GM12872 (cell line): ENCODE data around the gene EIF4EBP2.

Experiments
- TF ChIP-seq, protein P1 (sequence below): IDR thresholded peaks from 3 replicates; pipeline ENCODE4 v1.5.1; 2011; ENCODE audit warnings: low read depth, mild to moderate bottlenecking, low read length, moderate library complexity; ENCODE audit not compliant: insufficient read depth

Gene EIF4EBP2

DNA sequence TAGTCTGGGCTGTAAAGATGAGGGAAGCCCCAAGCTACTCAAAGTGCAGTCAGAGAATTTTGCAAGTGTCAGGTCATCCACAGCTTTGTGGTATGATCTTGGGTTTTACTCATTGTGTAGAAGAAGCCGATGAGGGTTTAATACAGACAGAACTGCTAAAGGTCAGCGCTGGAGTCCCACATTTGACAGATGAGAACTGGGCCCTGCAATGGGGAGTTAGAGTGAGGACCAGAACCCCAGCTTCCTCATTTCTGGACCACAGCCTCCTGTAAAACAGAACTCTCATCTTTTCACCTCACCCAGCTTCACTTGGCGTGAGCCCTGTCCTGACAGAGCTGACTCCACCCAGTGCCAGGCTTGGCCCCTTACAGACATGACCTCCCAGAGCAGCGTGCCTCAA is 41.6 kb upstream of the EIF4EBP2 start:
- TF ChIP-seq, protein P1, sequence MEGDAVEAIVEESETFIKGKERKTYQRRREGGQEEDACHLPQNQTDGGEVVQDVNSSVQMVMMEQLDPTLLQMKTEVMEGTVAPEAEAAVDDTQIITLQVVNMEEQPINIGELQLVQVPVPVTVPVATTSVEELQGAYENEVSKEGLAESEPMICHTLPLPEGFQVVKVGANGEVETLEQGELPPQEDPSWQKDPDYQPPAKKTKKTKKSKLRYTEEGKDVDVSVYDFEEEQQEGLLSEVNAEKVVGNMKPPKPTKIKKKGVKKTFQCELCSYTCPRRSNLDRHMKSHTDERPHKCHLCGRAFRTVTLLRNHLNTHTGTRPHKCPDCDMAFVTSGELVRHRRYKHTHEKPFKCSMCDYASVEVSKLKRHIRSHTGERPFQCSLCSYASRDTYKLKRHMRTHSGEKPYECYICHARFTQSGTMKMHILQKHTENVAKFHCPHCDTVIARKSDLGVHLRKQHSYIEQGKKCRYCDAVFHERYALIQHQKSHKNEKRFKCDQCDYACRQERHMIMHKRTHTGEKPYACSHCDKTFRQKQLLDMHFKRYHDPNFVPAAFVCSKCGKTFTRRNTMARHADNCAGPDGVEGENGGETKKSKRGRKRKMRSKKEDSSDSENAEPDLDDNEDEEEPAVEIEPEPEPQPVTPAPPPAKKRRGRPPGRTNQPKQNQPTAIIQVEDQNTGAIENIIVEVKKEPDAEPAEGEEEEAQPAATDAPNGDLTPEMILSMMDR = no peak

DNA sequence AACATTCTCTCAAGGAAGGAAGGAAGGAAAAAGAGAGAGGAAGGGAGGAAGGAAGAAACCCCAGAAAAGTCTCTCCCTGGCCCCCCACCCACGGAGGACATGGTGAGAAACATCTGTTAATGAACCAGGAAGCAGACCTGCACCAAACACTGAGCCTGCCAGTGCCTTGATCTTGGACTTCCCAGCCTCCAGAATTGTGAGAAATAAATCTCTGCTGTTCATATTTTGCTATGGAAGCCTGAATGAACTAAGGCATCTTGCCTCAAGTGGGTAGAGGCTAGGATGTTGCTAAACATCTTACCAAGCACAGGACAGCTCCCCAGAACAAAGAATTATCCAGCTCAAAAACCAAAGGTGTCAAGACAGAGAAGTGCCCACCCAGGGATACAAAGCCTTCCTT is 40.7 kb upstream of the EIF4EBP2 start:
- TF ChIP-seq, protein P1 = no peak

DNA sequence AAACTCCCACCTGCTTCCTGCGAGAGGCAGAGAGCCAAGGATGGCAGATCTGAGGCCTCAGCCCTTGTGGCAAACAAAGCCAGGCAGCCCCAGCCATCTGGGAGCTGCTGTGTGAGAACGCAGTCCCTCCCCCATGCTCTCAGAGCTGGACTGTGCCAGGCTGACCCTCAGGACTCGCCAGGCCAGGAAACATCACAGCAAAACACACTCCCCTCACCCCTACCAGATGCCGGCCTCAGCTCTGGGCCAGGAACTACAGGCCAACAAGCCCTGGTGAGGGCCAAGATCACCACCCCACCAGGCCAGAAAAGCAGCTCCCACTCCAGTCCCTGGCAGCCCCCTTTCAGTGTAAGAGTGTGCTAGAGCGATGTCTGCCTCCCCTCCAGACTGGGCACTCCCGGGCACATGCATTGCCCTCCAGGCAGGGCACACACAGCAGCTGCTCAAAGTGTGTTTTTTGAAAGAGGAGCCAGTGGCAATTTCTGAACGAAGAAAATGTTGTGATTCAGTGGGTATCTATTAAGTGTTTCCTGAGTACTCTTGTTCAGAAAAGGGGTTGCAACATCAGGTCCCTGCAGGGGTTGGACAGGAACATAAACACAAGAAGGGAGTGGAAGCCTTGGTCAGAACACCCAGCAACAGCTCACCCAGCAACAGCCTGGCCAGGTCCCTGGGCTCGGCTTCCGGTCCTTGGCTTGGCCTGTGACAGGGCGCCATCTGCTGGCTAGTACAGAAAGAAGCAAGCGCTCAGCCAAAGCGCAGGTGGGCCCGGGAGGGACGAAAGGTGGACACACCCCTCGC is 39.8 kb upstream of the EIF4EBP2 start:
- TF ChIP-seq, protein P1 = peak; percentile 94

DNA sequence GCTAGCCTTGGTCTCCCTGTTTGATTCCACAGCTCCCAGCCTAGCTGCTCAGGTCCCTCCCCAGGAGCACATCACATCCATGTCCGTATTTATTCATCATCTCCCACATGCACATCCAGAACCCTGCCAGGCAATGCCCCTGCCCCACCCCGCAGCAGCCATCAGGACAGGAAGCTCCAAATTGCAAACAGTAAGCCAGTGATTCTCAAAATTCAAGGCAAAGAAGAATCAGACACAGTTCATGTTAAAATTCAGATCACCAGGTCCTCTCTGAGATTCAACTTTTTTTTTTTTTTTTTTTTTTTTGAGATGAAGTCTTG is 39.2 kb upstream of the EIF4EBP2 start:
- TF ChIP-seq, protein P1 = no peak

DNA sequence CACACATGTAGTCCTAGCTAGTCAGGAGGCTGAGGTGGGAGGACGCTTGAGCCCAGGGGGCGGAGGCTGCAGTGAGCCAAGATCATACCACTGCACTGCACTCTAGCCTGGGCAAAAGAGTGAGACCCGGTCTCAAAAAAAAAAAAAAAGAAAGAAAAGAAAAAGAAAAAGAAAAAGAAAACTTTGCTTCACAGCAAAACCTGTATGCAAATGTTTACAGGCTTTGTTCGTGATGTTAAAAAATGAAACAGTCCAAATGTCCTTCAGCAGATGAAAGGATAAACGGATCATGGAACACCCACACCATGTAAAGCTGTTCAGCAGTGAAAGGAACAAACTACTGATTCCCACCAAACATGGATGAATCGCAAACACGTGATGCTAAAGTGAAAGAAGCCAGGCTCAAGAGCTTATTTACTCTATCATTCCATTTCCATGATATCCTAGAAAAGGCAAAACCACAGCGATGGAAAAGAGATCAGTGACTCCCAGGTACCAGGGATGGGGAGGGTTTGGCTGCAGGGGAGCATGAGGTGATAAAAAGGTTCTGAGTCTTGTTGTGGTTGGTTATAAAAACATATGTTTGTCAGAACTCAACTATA is 36.6 kb upstream of the EIF4EBP2 start:
- TF ChIP-seq, protein P1 = no peak

DNA sequence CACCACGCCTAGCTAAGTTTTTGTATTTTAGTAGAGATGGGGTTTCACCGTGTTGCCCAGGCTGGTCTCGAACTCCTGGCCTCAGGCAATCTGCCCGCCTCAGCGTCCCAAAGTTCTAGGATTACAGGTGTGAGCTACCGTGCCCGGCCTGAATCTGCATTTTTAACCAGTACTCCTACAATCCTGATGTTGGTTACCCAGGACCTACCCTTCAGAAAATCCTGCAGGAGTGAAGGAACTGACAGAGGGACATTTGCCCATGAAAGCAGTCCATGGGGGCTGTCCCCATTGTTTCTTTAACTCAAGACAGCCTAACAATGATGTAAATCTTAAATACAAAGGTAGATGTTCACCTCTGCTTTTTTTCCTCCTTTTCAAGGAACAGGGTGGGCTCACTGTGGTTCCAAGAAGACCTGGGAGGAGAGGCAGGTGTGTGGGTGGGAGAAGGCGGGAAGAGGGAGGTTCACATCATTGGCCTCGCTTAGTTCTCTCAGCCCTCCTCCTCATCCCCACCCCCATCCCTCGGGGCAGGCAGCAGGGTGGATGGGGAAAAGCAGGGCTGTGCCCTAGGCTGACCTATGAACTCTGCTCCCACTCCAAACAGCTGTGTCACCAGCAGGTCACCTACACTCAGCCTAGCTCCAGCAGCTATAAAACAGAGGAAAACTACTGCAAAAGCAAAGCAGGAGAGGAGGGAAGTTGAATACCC is 35.0 kb upstream of the EIF4EBP2 start:
- TF ChIP-seq, protein P1 = no peak

DNA sequence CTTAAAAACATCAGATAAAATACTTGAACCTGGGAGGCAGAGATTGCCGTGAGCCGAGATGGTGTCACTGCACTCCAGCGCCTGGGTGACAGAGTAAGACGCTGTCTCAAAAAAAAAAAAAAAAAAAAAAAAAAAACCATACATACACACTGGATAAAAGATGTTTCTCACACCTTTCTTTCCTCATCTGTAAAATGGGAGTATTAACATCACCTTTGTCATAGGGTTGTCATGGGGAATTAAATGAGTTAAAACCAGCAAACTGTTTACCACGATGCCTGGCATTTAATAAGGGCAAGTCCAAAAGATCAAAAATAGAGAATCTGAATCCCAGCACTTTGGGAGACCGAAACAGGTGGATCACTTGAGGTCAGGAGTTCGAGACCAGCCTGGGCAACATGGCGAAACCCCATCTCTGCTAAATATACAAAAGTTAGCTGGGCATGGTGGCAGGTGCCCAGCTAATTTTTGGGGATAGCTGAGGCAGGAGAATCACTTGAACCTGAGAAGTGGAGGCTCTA is 34.4 kb upstream of the EIF4EBP2 start:
- TF ChIP-seq, protein P1 = no peak
